GM06990 (cell line): Measurements from ENCODE around the gene GCK.

ENCODE experiments used
- DNase-seq: peaks from one replicate; pipeline ENCODE4 v3.0.0-alpha.2; 2011; ENCODE audit not compliant: insufficient read length; ENCODE audit errors: extremely low read depth
- H3K27me3 ChIP-seq: replicated peaks from 2 replicates; pipeline ENCODE4 v1.6.0; 2011; ENCODE audit warnings: low read length; ENCODE audit not compliant: control insufficient read depth, insufficient read depth
- H3K36me3 ChIP-seq: 2 replicates; pipeline ENCODE4 v1.5.1; 2011; ENCODE audit warnings: low read length; ENCODE audit not compliant: control insufficient read depth, insufficient read depth
- H3K4me3 ChIP-seq: replicated peaks from 2 replicates; pipeline ENCODE4 v1.5.1; 2011; ENCODE audit warnings: low read depth, mild to moderate bottlenecking, control low read depth, low read length
- TF ChIP-seq, protein P1 (sequence below): IDR thresholded peaks from 2 replicates; pipeline ENCODE4 v1.5.1; 2011; ENCODE audit warnings: low read length, control low read depth, mild to moderate bottlenecking, inconsistent platforms; ENCODE audit not compliant: insufficient read depth, poor library complexity, severe bottlenecking

Gene GCK

DNA sequence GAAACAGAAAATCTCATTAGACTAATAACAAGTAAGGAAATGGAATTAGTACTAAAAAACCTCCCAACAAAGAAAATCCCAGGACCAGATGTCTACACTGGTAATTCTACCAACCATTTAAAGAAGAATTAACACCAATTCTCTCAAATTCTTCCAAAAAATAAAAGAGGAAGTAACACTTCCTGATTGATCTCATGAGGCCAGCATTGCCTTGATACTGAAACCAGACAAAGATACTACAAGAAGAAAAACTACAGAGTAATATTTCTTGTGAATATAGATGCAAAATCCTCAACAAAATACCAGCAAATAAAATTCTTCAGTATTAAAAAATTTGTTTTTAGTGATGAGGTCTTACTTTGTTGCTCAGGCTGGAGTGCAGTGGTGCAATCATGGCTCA is 21.3 kb downstream of the GCK start:
- no peak for DNase-seq
- no peak overlapping the region for H3K4me3 ChIP-seq
- TF ChIP-seq, protein P1, sequence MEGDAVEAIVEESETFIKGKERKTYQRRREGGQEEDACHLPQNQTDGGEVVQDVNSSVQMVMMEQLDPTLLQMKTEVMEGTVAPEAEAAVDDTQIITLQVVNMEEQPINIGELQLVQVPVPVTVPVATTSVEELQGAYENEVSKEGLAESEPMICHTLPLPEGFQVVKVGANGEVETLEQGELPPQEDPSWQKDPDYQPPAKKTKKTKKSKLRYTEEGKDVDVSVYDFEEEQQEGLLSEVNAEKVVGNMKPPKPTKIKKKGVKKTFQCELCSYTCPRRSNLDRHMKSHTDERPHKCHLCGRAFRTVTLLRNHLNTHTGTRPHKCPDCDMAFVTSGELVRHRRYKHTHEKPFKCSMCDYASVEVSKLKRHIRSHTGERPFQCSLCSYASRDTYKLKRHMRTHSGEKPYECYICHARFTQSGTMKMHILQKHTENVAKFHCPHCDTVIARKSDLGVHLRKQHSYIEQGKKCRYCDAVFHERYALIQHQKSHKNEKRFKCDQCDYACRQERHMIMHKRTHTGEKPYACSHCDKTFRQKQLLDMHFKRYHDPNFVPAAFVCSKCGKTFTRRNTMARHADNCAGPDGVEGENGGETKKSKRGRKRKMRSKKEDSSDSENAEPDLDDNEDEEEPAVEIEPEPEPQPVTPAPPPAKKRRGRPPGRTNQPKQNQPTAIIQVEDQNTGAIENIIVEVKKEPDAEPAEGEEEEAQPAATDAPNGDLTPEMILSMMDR: no peak
- no peaks in the 10 kb centered on the region for H3K27me3 ChIP-seq
- H3K36me3 ChIP-seq: no peaks in the 10 kb centered on the region

DNA sequence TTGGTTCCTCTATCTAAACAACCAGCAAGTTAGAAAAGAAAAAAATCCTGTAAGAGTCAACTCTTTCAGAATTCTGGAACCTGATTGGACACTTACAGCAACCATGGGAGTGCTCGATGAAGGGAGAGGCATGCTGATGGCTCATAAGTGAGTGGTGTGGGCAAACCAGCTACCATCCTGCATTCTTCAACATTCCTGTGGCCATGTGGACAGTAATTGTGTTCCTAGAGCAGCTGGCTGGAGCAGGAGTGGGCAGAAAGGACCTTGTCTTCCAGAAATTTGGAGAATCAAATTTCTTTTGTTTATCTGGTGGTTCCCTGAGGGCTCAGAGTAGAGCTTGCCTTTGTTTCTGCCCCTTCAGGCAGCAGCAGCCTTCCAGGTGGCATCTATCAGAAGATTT is 25.6 kb downstream of the GCK start:
- no peak for DNase-seq
- TF ChIP-seq, protein P1: no peak
- Histone ChIP-seq H3K4me3 (no peak overlapping the region), H3K27me3 (no peaks in the 10 kb centered on the region), H3K36me3 (no peaks in the 10 kb centered on the region)

DNA sequence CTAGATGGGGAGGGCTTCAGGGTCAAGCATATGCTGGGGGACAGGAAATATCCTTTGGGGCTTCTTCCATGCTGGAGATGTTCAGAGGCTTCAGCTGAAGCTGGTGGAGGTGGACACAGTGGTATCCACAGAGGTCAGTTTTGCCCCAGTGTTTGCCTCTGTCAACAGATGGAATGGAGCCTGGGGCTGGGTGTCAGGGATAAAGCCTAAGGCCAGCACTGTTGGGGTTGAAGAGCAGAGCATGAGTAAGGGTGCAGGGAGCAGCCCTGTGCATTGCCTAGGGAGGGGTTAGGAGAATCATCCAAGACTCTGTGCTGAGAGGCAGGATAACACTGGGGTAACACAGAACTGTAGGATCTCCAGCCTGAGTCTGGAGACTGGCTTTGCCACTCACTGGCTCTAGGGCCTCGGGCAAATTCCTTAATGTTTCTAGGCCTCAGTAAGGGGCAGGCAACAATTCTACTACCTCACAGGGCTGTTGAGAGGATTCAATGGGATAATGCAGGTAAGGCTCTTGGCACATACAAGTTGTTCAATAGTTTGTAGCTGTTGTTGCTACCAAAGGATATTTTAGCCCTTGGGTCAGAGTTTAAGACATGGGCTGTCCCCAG is 26.3 kb downstream of the GCK start:
- DNase-seq: no peak
- Histone ChIP-seq H3K27me3 (no peaks in the 10 kb centered on the region), H3K36me3 (no peaks in the 10 kb centered on the region), H3K4me3 (no peak overlapping the region)
- TF ChIP-seq, protein P1: no peak

DNA sequence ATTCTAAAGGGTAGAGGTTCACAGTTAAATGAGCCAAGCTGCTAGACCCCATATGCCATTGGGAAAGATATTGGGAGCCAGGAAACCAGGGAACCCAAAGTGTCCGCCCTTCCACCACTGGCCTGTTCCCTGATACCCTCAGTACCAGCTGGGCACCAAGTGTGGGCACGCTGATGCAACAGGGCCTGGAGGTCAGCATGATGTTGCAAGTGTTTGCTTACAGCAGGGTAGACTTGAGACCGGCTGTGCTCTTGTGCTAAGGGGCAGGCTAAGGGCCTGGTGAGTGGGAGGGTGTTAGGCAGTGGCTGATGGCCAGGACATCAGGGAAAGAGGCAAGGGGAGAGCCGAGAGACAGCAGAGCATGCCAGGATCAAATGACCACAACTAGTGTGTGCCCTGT is 27.1 kb downstream of the GCK start:
- DNase-seq: no peak
- TF ChIP-seq, protein P1: no peak
- Histone ChIP-seq H3K36me3 (no peaks in the 10 kb centered on the region), H3K27me3 (no peaks in the 10 kb centered on the region), H3K4me3 (no peak overlapping the region)

DNA sequence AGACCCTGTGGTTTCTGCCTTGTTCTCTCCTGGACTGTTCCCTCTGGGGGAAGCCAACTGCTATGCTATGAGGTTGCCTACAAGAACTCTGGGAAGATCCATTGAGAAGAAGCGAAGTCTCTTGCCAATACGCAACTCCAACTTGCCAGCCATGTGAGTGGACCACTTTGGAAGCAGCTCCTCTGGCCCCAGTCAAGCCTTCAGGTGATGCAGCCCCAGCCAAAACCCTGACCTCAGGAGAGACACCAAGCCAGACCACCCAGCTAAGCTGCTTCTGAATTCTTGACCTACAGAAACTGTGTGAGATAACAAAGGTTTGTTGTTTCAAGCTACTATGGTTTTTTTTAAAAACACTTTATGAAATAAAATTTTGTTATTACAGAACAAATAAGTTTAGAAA is 27.9 kb downstream of the GCK start:
- Histone ChIP-seq H3K27me3 (no peaks in the 10 kb centered on the region), H3K36me3 (no peaks in the 10 kb centered on the region), H3K4me3 (no peak overlapping the region)
- TF ChIP-seq, protein P1: no peak
- DNase-seq: no peak
